Measurements from ENCODE around the gene SLC47A2. TPM values are rescaled to one million over a fixed set of nuclear protein-coding genes. Genes with fewer than 3 reads are reported as not detected.

The SLC47A2 gene
- total RNA-seq, 1 donor from 2014 or later, result not detected

DNA sequence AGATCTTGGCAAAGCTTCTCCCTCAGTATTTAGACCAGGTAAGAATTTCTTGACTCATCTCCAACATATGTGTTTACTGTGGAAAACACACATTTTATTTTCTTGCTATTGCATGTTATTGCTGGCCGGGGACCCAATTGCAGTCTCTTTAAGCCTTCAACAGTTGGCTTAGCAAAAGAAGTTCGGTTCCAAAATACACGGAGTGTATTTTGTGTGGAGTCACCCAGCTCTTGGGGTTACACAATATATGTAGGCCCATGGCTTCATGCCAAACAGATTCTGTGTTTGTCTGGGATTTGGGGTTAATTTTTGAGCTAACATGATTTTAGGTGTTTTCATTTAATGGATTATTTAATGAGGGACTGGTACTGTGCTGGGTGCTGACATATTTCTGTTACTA, 63.8 kb downstream of the SLC47A2 start:
- Mint-ChIP-seq H3K36me3 (ENCODE audit: low read depth) (peaks cover 38% of the 10 kb centered on the region), H3K27ac (no peak overlapping the region), H3K4me3 (no peak overlapping the region), H3K4me1 (peaks cover 46% of the 10 kb centered on the region), H3K27me3 (no peaks in the 10 kb centered on the region), H3K9me3 (peaks cover 2% of the 10 kb centered on the region)
- CTCF ChIA-PET, result no interaction called here
- ATAC-seq (ENCODE audit: low read depth) (no peak), DNase-seq (no peak)
- TF ChIP-seq, protein P1, sequence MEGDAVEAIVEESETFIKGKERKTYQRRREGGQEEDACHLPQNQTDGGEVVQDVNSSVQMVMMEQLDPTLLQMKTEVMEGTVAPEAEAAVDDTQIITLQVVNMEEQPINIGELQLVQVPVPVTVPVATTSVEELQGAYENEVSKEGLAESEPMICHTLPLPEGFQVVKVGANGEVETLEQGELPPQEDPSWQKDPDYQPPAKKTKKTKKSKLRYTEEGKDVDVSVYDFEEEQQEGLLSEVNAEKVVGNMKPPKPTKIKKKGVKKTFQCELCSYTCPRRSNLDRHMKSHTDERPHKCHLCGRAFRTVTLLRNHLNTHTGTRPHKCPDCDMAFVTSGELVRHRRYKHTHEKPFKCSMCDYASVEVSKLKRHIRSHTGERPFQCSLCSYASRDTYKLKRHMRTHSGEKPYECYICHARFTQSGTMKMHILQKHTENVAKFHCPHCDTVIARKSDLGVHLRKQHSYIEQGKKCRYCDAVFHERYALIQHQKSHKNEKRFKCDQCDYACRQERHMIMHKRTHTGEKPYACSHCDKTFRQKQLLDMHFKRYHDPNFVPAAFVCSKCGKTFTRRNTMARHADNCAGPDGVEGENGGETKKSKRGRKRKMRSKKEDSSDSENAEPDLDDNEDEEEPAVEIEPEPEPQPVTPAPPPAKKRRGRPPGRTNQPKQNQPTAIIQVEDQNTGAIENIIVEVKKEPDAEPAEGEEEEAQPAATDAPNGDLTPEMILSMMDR (IDR thresholded peaks at IDR 0.05), result no peak
- intact Hi-C loops (cut with micrococcal nuclease), result no loop called here
- POLR2A ChIA-PET, result no interaction called here

DNA sequence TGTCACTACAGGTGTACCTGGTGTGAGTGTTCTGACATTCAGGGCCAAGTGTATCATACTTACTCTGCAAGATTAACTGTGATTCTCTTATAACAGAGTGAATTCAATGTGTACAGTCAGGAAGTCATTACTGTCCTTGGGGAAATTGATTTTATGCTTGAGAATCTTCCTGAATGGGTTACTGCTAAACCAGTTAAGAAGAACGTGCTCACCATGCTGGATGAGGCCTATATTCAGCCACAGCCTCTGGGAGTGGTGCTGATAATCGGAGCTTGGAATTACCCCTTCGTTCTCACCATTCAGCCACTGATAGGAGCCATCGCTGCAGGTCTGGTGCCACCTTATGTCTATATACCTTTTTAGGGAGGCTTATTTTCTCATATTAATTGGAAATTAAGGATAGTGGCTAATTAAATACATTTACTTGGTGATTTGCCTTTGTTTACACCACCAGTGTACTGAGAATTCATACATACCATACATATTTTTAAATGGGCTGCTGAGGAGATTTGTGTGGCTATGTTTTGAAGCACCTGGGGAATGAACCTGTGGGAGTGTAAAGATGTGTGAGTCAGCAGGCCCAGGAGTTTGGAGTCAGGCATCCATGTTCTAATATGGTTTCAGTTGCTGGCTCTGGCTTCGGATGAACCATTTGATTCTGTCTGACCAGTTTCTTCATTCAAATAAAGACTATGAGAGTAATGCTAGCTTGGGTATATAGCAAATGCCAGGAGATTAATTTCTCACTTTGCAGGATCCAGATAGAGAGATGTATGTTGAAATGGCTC, 64.7 kb downstream of the SLC47A2 start:
- Mint-ChIP-seq H3K9me3 (peaks cover 2% of the 10 kb centered on the region), H3K27ac (no peak overlapping the region), H3K36me3 (ENCODE audit: low read depth) (peaks cover 38% of the 10 kb centered on the region), H3K4me1 (peaks cover 48% of the 10 kb centered on the region), H3K27me3 (no peaks in the 10 kb centered on the region), H3K4me3 (no peak overlapping the region)
- intact Hi-C loops (cut with micrococcal nuclease), result no loop called here
- TF ChIP-seq, protein P1 (IDR thresholded peaks at IDR 0.05), result no peak
- ATAC-seq (ENCODE audit: low read depth), result no peak
- no peak for DNase-seq
- CTCF ChIA-PET, result no interaction called here
- POLR2A ChIA-PET, result no interaction called here

DNA sequence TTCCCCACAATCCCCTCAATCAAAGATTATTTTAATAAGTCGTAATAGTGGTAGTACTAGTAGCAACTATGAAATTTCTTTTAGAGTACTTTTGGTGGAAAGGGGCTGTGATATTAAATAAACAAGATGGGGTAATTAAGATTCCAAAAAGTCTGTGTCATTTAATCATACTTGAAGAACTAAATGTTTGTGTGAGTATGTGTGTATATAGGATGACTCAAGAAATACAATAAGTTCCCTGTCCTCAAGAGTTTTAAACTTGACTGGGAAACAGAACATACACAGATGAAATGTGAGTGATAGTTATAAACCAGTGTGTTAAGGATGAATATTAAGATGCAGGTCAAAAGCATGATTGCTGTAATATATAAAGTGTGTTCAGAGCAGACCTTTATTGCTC, 65.6 kb downstream of the SLC47A2 start:
- peak overlapping the region; percentile 19 for H3K4me3 Mint-ChIP-seq

DNA sequence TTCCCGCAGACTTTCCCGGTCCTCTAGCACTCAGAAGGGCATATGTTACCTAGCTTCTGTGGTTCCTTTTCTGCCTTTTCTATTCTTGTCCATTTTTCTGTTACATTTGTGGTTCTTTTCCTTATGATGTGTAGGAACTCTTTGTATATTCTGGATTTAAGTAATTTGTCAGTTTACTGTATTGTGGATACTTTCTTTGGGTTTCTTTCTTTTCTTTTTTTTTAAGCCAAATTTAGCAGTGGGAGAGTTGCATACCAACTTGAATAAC, 67.2 kb downstream of the SLC47A2 start:
- CTCF ChIA-PET, result interaction anchor here (1.7 to 3.0 kb wide), 4 partner anchors 96 to 271 kb away, joined by 6 to 18 read pairs (median 8); partner anchors contain the start of gene MAPK7
- POLR2A ChIA-PET, result interaction anchor here (0.9 to 3.2 kb wide), 6 partner anchors 79 to 328 kb away, joined by 4 to 22 read pairs (median 9); partner anchors contain the start of genes AKAP10 and MAPK7

More for the DNA sequence above, 65.6 kb downstream of the SLC47A2 start:
- Mint-ChIP-seq H3K4me1 (peaks cover 43% of the 10 kb centered on the region), H3K27me3 (peaks cover 2% of the 10 kb centered on the region), H3K9me3 (peaks cover 2% of the 10 kb centered on the region), H3K36me3 (ENCODE audit: low read depth) (peaks cover 33% of the 10 kb centered on the region), H3K27ac (no peak overlapping the region)
- TF ChIP-seq, protein P1 (IDR thresholded peaks at IDR 0.05), result no peak
- CTCF ChIA-PET, result no interaction called here
- POLR2A ChIA-PET, result no interaction called here
- ATAC-seq (ENCODE audit: low read depth) (no peak), DNase-seq (no peak)
- intact Hi-C loops (cut with micrococcal nuclease), result no loop called here

More for the DNA sequence above, 67.2 kb downstream of the SLC47A2 start:
- DNase-seq (no peak), ATAC-seq (ENCODE audit: low read depth) (no peak)
- Mint-ChIP-seq H3K27ac (peak overlapping the region; percentile 83), H3K9me3 (peaks cover 2% of the 10 kb centered on the region), H3K27me3 (peaks cover 2% of the 10 kb centered on the region), H3K4me3 (peak overlapping the region; percentile 93), H3K36me3 (ENCODE audit: low read depth) (peaks cover 25% of the 10 kb centered on the region), H3K4me1 (peaks cover 35% of the 10 kb centered on the region)
- TF ChIP-seq, protein P1 (IDR thresholded peaks at IDR 0.05), result no peak
- intact Hi-C loops (cut with micrococcal nuclease), result loop anchor here (2.0 to 5.0 kb wide), 3 partner anchors 106 to 330 kb away; partner anchors contain the start of gene MAPK7

Measured in activated B cell treated with CpG ODN at 0.5 μM for 24 hours (primary cell).